Neural cell (in vitro differentiated cells): Measurements from ENCODE around the gene STIM1. TPM values are rescaled to one million over a fixed set of nuclear protein-coding genes. Genes with fewer than 3 reads are reported as not detected.

Source experiments
- H2AFZ ChIP-seq: fragments of 200-600, 300-800 bp; sonication (generic), shearing (Covaris generic); 2 replicates; pipeline ENCODE4 v1.6.0; 2014; ENCODE audit warnings: low read depth, mild to moderate bottlenecking, antibody characterized with exemption, low read length, moderate library complexity
- H3F3A ChIP-seq: fragments of 200-600 bp; shearing (Covaris generic); 2 replicates; pipeline ENCODE4 v1.6.1; 2016; ENCODE audit warnings: mild to moderate bottlenecking, moderate library complexity, mixed read lengths, antibody characterized with exemption, low read length; ENCODE audit not compliant: insufficient read depth, poor library complexity, severe bottlenecking
- H3K27ac ChIP-seq: fragments of 200-600, 300-800 bp; sonication (generic), shearing (Covaris generic); 2 replicates; pipeline ENCODE4 v1.5.1; 2014; ENCODE audit warnings: mild to moderate bottlenecking, low read length, moderate library complexity
- H3K27me3 ChIP-seq: fragments of 300-800, 200-600 bp; sonication (generic), shearing (Covaris generic); 2 replicates; pipeline ENCODE4 v1.6.0; 2014; ENCODE audit warnings: mild to moderate bottlenecking, low read depth, low read length, moderate library complexity; ENCODE audit not compliant: insufficient read depth
- H3K36me3 ChIP-seq: fragments of 300-800, 200-600 bp; sonication (generic), shearing (Covaris generic); 2 replicates; pipeline ENCODE4 v1.5.1; 2014; ENCODE audit warnings: mild to moderate bottlenecking, antibody characterized with exemption, low read length, moderate library complexity; ENCODE audit not compliant: insufficient read depth
- H3K4me2 ChIP-seq: fragments of 300-800, 200-600 bp; sonication (generic), shearing (Covaris generic); 2 replicates; pipeline ENCODE4 v1.6.0; 2014; ENCODE audit warnings: mild to moderate bottlenecking, low read length
- H3K4me3 ChIP-seq: fragments of 300-800, 200-600 bp; sonication (generic), shearing (Covaris generic); 2 replicates; pipeline ENCODE4 v1.5.1; 2014; ENCODE audit warnings: mild to moderate bottlenecking, low read length, moderate library complexity
- H3K79me2 ChIP-seq: fragments of 200-600 bp; shearing (Covaris generic); replicated peaks from 2 replicates; pipeline ENCODE4 v1.6.0; 2014; ENCODE audit warnings: mild to moderate bottlenecking, low read length, moderate library complexity; ENCODE audit not compliant: insufficient read depth
- H3K9ac ChIP-seq: fragments of 300-800, 200-600 bp; sonication (generic), shearing (Covaris generic); 2 replicates; pipeline ENCODE4 v1.6.1; 2016; ENCODE audit warnings: mild to moderate bottlenecking, low read length, mixed read lengths
- H3K9me2 ChIP-seq: fragments of 200-600 bp; shearing (Covaris generic); 2 replicates; pipeline ENCODE4 v1.6.1; 2016; ENCODE audit warnings: mild to moderate bottlenecking, low read length, mixed read lengths; ENCODE audit not compliant: insufficient read depth
- H3K9me3 ChIP-seq: fragments of 200-600, 300-800 bp; sonication (generic), shearing (Covaris generic); 2 replicates; pipeline ENCODE4 v1.6.1; 2016; ENCODE audit warnings: mild to moderate bottlenecking, mixed run types, low read length, moderate library complexity, mixed read lengths
- H4K20me1 ChIP-seq: fragments of 200-600 bp; shearing (Covaris generic); 2 replicates; pipeline ENCODE4 v1.6.1; 2016; ENCODE audit warnings: mild to moderate bottlenecking, mixed run types; ENCODE audit not compliant: insufficient read depth
- EP300 ChIP-seq: fragments of 450-650 bp; conservative IDR thresholded peaks from 2 replicates; pipeline ENCODE4 v1.6.1; 2014; ENCODE audit warnings: antibody characterized with exemption, mild to moderate bottlenecking, moderate library complexity; ENCODE audit not compliant: poor library complexity, severe bottlenecking
- EZH2 ChIP-seq: fragments of 200-600, 300-800 bp; shearing (Covaris generic), sonication (generic); IDR thresholded peaks from 2 replicates; pipeline ENCODE4 v1.6.1; 2014; ENCODE audit warnings: antibody characterized with exemption, low read length, borderline replicate concordance, mild to moderate bottlenecking; ENCODE audit not compliant: insufficient read depth, poor library complexity, severe bottlenecking
- MXI1 ChIP-seq: fragments of 450-650 bp; conservative IDR thresholded peaks from 2 replicates; pipeline ENCODE4 v1.6.1; 2014; ENCODE audit warnings: antibody characterized with exemption, mild to moderate bottlenecking; ENCODE audit not compliant: poor library complexity, severe bottlenecking
- POLR2AphosphoS5 ChIP-seq: IDR thresholded peaks from 2 replicates; pipeline ENCODE4 v1.6.1; 2012
- RAD21 ChIP-seq: fragments of 450-650 bp; conservative IDR thresholded peaks from 2 replicates; pipeline ENCODE4 v1.6.1; 2014; ENCODE audit warnings: antibody characterized with exemption, mild to moderate bottlenecking, moderate library complexity
- REST ChIP-seq: IDR thresholded peaks from 2 replicates; pipeline ENCODE4 v1.6.1; 2012; ENCODE audit warnings: borderline replicate concordance
- SMC3 ChIP-seq: fragments of 450-650 bp; conservative IDR thresholded peaks from 2 replicates; pipeline ENCODE4 v1.6.1; 2014; ENCODE audit warnings: antibody characterized with exemption, mild to moderate bottlenecking, moderate library complexity; ENCODE audit not compliant: poor library complexity
- TAF1 ChIP-seq: IDR thresholded peaks from 2 replicates; pipeline ENCODE4 v1.6.1; 2012; ENCODE audit warnings: low read depth
- polyA plus RNA-seq: library from polyadenylated mRNA; depleted of rRNA; stranded (reverse); fragments of >200 nt; gene quantifications from 2 replicates; pipeline ENCODE4 v1.2.3, GENCODE V29; 2014
- TF ChIP-seq, protein P1 (sequence below): fragments of 450-650 bp; IDR thresholded peaks from 2 replicates; pipeline ENCODE4 v1.5.1; 2014; ENCODE audit warnings: antibody characterized with exemption, mild to moderate bottlenecking, moderate library complexity; ENCODE audit not compliant: poor library complexity, severe bottlenecking

The STIM1 gene
- polyA plus RNA-seq, 1 donor from 2014 or later = 14.5 TPM

DNA sequence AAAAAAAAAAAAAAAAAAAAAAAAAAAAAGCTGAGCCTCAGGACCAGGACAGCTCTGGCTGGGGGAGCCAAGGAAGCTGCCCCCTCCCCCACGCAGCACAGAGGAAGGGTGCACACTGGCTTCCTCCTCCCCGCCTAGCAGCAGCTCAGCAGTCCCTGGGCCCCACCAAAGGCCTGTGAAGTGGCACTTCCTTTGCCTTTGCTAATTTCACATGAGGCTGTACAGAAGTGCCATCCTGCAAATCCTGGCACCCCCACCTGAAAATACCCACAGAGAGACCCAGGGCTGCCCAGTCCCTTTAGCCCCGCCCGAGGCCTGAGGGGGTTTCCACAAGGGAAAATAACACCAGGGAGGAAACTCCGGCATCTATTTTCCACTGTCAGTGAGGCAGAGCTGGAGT, 18.6 kb upstream of the STIM1 start:
- no peaks in the 10 kb centered on the region for H4K20me1 ChIP-seq
- H3K27ac ChIP-seq = no peak overlapping the region
- H3K4me3 ChIP-seq = no peak overlapping the region
- no peak overlapping the region for H3K4me2 ChIP-seq
- H3K9me3 ChIP-seq = no peaks in the 10 kb centered on the region
- TF ChIP-seq, protein P1, sequence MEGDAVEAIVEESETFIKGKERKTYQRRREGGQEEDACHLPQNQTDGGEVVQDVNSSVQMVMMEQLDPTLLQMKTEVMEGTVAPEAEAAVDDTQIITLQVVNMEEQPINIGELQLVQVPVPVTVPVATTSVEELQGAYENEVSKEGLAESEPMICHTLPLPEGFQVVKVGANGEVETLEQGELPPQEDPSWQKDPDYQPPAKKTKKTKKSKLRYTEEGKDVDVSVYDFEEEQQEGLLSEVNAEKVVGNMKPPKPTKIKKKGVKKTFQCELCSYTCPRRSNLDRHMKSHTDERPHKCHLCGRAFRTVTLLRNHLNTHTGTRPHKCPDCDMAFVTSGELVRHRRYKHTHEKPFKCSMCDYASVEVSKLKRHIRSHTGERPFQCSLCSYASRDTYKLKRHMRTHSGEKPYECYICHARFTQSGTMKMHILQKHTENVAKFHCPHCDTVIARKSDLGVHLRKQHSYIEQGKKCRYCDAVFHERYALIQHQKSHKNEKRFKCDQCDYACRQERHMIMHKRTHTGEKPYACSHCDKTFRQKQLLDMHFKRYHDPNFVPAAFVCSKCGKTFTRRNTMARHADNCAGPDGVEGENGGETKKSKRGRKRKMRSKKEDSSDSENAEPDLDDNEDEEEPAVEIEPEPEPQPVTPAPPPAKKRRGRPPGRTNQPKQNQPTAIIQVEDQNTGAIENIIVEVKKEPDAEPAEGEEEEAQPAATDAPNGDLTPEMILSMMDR = no peak
- no peak for TF ChIP-seq POLR2AphosphoS5
- no peak for TF ChIP-seq TAF1
- no peak for TF ChIP-seq EZH2
- TF ChIP-seq SMC3 = no peak
- no peak for TF ChIP-seq REST
- TF ChIP-seq RAD21 = no peak
- no peak for TF ChIP-seq EP300
- TF ChIP-seq MXI1 = no peak
- H3K36me3 ChIP-seq = no peaks in the 10 kb centered on the region
- H3K9ac ChIP-seq = no peak overlapping the region
- H3K79me2 ChIP-seq = no peaks in the 10 kb centered on the region
- no peaks in the 10 kb centered on the region for H3F3A ChIP-seq
- no peaks in the 10 kb centered on the region for H3K9me2 ChIP-seq
- no peaks in the 10 kb centered on the region for H3K27me3 ChIP-seq
- H2AFZ ChIP-seq = no peak overlapping the region

DNA sequence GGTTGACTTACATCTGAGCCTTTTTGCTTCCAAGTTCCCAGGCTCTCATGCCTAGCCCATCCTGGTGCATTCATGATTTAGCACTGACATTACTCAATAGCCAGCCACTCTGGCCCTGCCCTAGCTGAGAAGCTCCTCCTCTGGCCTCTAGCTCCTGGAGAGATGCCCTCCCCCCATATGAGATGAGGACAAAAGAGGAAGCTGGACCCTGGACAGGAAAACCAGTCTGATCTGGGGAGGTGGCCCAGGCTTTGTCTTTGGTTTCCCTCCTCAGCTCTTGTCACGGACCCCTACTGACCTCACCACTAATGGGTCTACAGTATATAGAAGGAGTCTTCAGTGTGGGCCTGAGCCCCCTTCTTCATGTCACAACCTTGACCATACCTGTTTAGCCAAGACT, 17.7 kb upstream of the STIM1 start:
- Histone ChIP-seq H3K27me3 (no peaks in the 10 kb centered on the region), H3K36me3 (no peaks in the 10 kb centered on the region), H3K9me3 (no peaks in the 10 kb centered on the region), H3K9ac (no peak overlapping the region), H3K4me2 (no peak overlapping the region), H3F3A (no peaks in the 10 kb centered on the region), H3K4me3 (no peak overlapping the region), H3K9me2 (no peaks in the 10 kb centered on the region), H4K20me1 (no peaks in the 10 kb centered on the region), H2AFZ (no peak overlapping the region), H3K27ac (no peak overlapping the region), H3K79me2 (no peaks in the 10 kb centered on the region)
- TF ChIP-seq, protein P1 = no peak
- TF ChIP-seq POLR2AphosphoS5 = no peak
- TF ChIP-seq RAD21 = no peak
- TF ChIP-seq EZH2 = no peak
- no peak for TF ChIP-seq SMC3
- TF ChIP-seq EP300 = no peak
- TF ChIP-seq MXI1 = no peak
- TF ChIP-seq TAF1 = no peak
- TF ChIP-seq REST = no peak
